ENCODE measurements around the gene GTPBP2. TPM values are rescaled to one million over a fixed set of nuclear protein-coding genes. Genes with fewer than 3 reads are reported as not detected.

The GTPBP2 gene
- total RNA-seq, 1 donor from 2014 or later = 81.4 TPM

DNA sequence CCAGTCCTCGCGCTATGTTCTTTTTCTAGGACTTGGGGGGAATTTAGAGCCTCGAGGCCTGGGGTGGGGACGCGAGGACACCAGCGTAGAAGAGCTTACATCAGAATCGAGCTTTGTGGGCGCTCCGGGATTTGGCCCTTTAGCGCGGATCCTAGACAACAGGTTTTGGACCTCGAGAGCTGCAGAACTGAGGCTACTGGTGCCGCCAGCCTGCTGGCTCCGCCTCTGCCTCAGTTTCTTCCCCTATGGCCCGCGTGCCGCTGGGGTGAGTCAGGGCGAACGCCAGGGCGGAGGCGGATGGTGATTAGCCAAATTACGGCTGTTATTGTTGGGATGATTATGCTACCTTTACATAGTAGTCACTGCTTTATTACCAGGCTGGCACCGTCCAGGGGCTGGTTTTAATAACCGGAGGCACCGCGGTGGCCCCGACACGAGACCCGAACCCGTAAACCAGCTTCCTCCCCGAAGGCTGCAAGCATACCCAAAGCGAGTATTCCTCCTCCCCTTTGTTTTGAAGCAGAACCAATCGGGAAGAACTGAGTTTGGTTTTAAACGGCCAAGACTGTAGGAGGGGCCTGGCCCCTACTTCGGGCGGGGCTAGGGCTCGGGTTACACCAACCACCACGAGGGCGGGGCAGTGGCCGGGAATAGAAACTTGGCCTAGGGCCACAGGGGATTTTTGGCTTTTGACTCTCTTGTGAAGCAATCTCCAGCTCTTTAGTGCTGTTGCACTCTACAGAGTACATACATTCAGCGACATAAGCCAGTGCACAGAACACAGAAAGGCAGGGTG, 639 bp upstream of the GTPBP2 start:
- Mint-ChIP-seq H3K9me3 (no peaks in the 10 kb centered on the region), H3K36me3 (ENCODE audit: low read depth) (peaks cover 30% of the 10 kb centered on the region), H3K27ac (peak overlapping the region; percentile 99), H3K4me1 (peaks cover 41% of the 10 kb centered on the region), H3K27me3 (no peaks in the 10 kb centered on the region), H3K4me3 (peak overlapping the region; percentile 98)
- TF ChIP-seq, protein P1, sequence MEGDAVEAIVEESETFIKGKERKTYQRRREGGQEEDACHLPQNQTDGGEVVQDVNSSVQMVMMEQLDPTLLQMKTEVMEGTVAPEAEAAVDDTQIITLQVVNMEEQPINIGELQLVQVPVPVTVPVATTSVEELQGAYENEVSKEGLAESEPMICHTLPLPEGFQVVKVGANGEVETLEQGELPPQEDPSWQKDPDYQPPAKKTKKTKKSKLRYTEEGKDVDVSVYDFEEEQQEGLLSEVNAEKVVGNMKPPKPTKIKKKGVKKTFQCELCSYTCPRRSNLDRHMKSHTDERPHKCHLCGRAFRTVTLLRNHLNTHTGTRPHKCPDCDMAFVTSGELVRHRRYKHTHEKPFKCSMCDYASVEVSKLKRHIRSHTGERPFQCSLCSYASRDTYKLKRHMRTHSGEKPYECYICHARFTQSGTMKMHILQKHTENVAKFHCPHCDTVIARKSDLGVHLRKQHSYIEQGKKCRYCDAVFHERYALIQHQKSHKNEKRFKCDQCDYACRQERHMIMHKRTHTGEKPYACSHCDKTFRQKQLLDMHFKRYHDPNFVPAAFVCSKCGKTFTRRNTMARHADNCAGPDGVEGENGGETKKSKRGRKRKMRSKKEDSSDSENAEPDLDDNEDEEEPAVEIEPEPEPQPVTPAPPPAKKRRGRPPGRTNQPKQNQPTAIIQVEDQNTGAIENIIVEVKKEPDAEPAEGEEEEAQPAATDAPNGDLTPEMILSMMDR (IDR thresholded peaks at IDR 0.05) = no peak
- CTCF ChIA-PET = interaction anchor here (1.0 to 1.6 kb wide), 5 partner anchors 16 to 683 kb away, joined by 3 to 5 read pairs (median 3); partner anchors contain the start of gene AARS2
- intact Hi-C loops (cut with micrococcal nuclease) = loop anchor here (1.0 to 10.0 kb wide), 14 partner anchors 16 to 857 kb away; partner anchors contain the start of genes ABCC10, CDC5L, HSP90AB1 and MRPL14
- ATAC-seq (ENCODE audit: low read depth) (peak; percentile 70), DNase-seq (peak; percentile 87)
- POLR2A ChIA-PET = interaction anchor here (0.5 to 3.0 kb wide), 41 partner anchors 10 to 1066 kb away, joined by 3 to 23 read pairs (median 4); partner anchors contain the start of genes CDC5L, CNPY3, HSP90AB1 and MRPL14

DNA sequence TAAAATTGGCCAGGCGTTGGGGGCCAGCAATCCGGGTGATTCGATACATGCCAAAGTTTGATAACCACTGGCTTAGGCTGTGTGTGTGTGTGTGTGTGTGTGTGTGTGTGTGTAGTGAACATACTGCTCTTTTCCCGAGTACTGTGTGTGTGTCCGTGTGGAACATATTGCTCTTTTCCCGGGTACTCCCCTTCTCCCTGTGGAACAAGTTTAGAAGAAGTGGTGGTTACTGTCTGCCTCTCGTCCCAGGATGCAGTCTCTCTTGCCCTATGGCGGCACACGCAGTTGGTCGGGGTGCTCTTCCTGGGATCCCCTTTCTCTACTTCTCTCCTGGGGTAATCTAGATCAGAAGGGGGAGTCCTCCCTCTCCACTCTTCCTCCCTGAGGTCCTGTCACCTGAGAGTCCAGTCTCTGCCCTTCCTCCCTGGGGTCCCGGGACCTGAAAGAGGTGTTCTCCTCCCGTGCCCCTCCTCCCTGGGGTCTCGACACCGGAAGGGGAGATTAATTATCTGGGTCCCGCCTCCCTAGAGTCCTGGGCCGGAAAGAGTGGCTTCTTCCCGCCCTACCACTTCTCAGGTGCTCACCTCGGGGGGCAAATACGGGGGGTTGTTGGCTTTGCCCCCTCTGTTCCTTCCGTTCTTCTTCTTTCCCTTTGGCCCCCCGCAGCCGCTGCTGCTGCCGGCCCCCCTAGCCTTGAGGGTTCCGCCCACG, 516 bp downstream of the GTPBP2 start:
- CTCF ChIA-PET = interaction anchor here (1.0 to 1.6 kb wide), 4 partner anchors 17 to 684 kb away, joined by 3 to 5 read pairs (median 4); partner anchors contain the start of gene AARS2
- H3K4me1 Mint-ChIP-seq = peaks cover 35% of the 10 kb centered on the region
- ATAC-seq (ENCODE audit: low read depth) (peak; percentile 12), DNase-seq (peak; percentile 43)
- POLR2A ChIA-PET = interaction anchor here (0.6 to 3.0 kb wide), 20 partner anchors 11 to 857 kb away, joined by 3 to 23 read pairs (median 6); partner anchors contain the start of genes HSP90AB1, MRPL14, POLH and POLR1C
- H3K4me3 Mint-ChIP-seq = peak overlapping the region; percentile 98
- TF ChIP-seq, protein P1 (IDR thresholded peaks at IDR 0.05) = no peak
- peaks cover 41% of the 10 kb centered on the region for H3K36me3 Mint-ChIP-seq (ENCODE audit: low read depth)
- intact Hi-C loops (cut with micrococcal nuclease) = loop anchor here (1.0 to 10.0 kb wide), 14 partner anchors 17 to 856 kb away; partner anchors contain the start of genes ABCC10, CDC5L, HSP90AB1 and MRPL14
- no peaks in the 10 kb centered on the region for H3K27me3 Mint-ChIP-seq
- H3K9me3 Mint-ChIP-seq = no peaks in the 10 kb centered on the region
- H3K27ac Mint-ChIP-seq = peak overlapping the region; percentile 99

GRCh38 chr6:43627008-43627825, 1.8 kb downstream of the GTPBP2 start:
- TF ChIP-seq, protein P1 (IDR thresholded peaks at IDR 0.05) = no peak
- Mint-ChIP-seq H3K4me1 (peaks cover 35% of the 10 kb centered on the region), H3K36me3 (ENCODE audit: low read depth) (peaks cover 54% of the 10 kb centered on the region), H3K4me3 (peak overlapping the region; percentile 48), H3K27ac (peak overlapping the region; percentile 43), H3K27me3 (no peaks in the 10 kb centered on the region), H3K9me3 (no peaks in the 10 kb centered on the region)
- DNase-seq (no peak), ATAC-seq (ENCODE audit: low read depth) (no peak)
- POLR2A ChIA-PET = interaction anchor here (0.6 to 1.2 kb wide), 2 partner anchors 9 to 1165 kb away, joined by 3 to 4 read pairs; no protein-coding TSS in a partner anchor
- intact Hi-C loops (cut with micrococcal nuclease) = loop anchor here (5.0 to 10.0 kb wide), 3 partner anchors 382 to 855 kb away; partner anchors contain the start of gene TTBK1
- CTCF ChIA-PET = interaction anchor here (0.9 kb wide), 1 partner anchor 19 kb away, joined by 4 read pairs; no protein-coding TSS in a partner anchor

- ChIA-PET POLR2A (no interaction called here), CTCF (no interaction called here)
- H3K36me3 Mint-ChIP-seq (ENCODE audit: low read depth) = peaks cover 71% of the 10 kb centered on the region
Measured at GRCh38 chr6:43625393-43625992, 3.6 kb downstream of the GTPBP2 start.

More at GRCh38 chr6:43625393-43625992, 3.6 kb downstream of the GTPBP2 start:
- ATAC-seq (ENCODE audit: low read depth) = no peak
- no peaks in the 10 kb centered on the region for H3K9me3 Mint-ChIP-seq
- H3K4me3 Mint-ChIP-seq = no peak overlapping the region
- DNase-seq = no peak
- H3K27ac Mint-ChIP-seq = no peak overlapping the region
- intact Hi-C loops (cut with micrococcal nuclease) = loop anchor here (5.0 to 10.0 kb wide), 3 partner anchors 381 to 853 kb away; partner anchors contain the start of gene TTBK1
- TF ChIP-seq, protein P1 (IDR thresholded peaks at IDR 0.05) = no peak
- no peaks in the 10 kb centered on the region for H3K27me3 Mint-ChIP-seq
- peaks cover 30% of the 10 kb centered on the region for H3K4me1 Mint-ChIP-seq
